Hepatocyte (in vitro differentiated cells): Measurements from ENCODE around the gene RGS19.

Source experiments
- EZH2phosphoT487 ChIP-seq: fragments of 200-600 bp; sonication (generic); IDR thresholded peaks from one replicate; pipeline ENCODE4 v1.6.1; 2018; ENCODE audit warnings: antibody characterized with exemption, mild to moderate bottlenecking, low read depth, moderate library complexity; ENCODE audit not compliant: unreplicated experiment, severe bottlenecking
- TF ChIP-seq, protein P1 (sequence below): fragments of 200-600 bp; sonication (generic); IDR thresholded peaks from 2 replicates; pipeline ENCODE4 v1.5.1; 2016; ENCODE audit warnings: antibody characterized with exemption, mild to moderate bottlenecking; ENCODE audit not compliant: poor library complexity

DNA sequence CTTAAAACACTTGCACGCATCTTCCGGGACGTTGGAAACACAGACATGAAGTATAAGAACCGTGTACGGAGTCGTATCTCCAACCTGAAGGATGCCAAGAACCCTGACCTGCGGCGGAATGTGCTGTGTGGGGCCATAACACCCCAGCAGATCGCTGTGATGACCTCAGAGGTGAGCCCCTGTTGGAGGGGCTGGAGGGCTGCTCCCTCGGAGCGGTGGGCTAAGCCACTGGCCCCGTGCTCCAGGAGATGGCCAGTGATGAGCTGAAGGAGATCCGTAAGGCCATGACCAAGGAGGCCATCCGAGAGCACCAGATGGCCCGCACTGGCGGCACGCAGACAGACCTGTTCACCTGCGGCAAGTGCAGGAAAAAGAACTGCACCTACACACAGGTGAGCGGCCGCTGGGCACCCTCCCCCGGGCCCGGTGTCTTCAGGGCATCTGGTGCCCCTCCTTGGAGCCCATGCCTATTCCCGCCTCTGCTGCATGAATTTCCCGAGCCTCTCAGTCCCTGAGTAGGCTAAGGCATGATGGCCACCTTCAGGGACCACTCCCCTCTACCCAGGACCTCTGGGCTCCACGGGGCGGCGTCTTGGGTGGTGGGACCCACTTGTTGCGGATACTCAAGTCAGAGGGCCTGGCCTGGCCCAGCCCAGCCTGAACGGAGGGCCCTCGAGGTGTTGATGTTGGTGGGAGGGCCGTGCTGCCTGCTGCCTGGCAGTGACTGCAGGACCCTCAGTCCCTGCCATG is 8.9 kb downstream of the RGS19 start:
- TF ChIP-seq, protein P1, sequence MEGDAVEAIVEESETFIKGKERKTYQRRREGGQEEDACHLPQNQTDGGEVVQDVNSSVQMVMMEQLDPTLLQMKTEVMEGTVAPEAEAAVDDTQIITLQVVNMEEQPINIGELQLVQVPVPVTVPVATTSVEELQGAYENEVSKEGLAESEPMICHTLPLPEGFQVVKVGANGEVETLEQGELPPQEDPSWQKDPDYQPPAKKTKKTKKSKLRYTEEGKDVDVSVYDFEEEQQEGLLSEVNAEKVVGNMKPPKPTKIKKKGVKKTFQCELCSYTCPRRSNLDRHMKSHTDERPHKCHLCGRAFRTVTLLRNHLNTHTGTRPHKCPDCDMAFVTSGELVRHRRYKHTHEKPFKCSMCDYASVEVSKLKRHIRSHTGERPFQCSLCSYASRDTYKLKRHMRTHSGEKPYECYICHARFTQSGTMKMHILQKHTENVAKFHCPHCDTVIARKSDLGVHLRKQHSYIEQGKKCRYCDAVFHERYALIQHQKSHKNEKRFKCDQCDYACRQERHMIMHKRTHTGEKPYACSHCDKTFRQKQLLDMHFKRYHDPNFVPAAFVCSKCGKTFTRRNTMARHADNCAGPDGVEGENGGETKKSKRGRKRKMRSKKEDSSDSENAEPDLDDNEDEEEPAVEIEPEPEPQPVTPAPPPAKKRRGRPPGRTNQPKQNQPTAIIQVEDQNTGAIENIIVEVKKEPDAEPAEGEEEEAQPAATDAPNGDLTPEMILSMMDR, result no peak
- no peak for TF ChIP-seq EZH2phosphoT487
